Measurements from ENCODE around the gene REPIN1.

GRCh38 chr7:150400788-150401423 lies 32.3 kb downstream of the REPIN1 start:
- TF ChIP-seq POLR2A (IDR thresholded peaks at IDR 0.05; ENCODE audit: low read length) (no peak), KDM1A (IDR thresholded peaks at IDR 0.05; ENCODE audit: low read depth) (no peak), ELK1 (IDR thresholded peaks at IDR 0.05; ENCODE audit: low read depth, low read length) (no peak)
- TF ChIP-seq, protein P1, sequence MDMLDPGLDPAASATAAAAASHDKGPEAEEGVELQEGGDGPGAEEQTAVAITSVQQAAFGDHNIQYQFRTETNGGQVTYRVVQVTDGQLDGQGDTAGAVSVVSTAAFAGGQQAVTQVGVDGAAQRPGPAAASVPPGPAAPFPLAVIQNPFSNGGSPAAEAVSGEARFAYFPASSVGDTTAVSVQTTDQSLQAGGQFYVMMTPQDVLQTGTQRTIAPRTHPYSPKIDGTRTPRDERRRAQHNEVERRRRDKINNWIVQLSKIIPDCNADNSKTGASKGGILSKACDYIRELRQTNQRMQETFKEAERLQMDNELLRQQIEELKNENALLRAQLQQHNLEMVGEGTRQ (IDR thresholded peaks at IDR 0.05), result no peak

All from A549 (cell line).